Activated naive CD4-positive, alpha-beta T cell treated with anti-CD3 and anti-CD28 coated beads for 36 hours (primary cell): ENCODE results near the gene SPEF1. TPM values are rescaled to one million over a fixed set of nuclear protein-coding genes. Genes with fewer than 3 reads are reported as not detected.

ENCODE experiments used
- CTCF ChIA-PET: fragments of 350-600 bp; sonication (Branson Sonifier 250); formaldehyde crosslinking; loops from one replicate; lab custom pipeline; 2021; ENCODE audit warnings: antibody characterized with exemption; lab: Charles Lee
- DNase-seq: peaks from one replicate; pipeline ENCODE4 v3.0.0-alpha.2; 2020
- H3K27ac Mint-ChIP-seq: one replicate; pipeline ENCODE4 v1.8.0; 2021; ENCODE audit warnings: mild to moderate bottlenecking, mixed read lengths
- H3K27me3 Mint-ChIP-seq: one replicate; pipeline ENCODE4 v1.8.0; 2021; ENCODE audit warnings: low read depth, mixed read lengths
- H3K36me3 Mint-ChIP-seq: one replicate; pipeline ENCODE4 v1.8.0; 2021; ENCODE audit warnings: low read depth, mixed read lengths
- H3K4me1 Mint-ChIP-seq: one replicate; pipeline ENCODE4 v1.8.0; 2021; ENCODE audit warnings: low read depth, mixed read lengths
- H3K4me3 Mint-ChIP-seq: one replicate; pipeline ENCODE4 v1.8.0; 2021; ENCODE audit warnings: mild to moderate bottlenecking, moderate library complexity, mixed read lengths
- H3K9me3 Mint-ChIP-seq: one replicate; pipeline ENCODE4 v1.8.0; 2021; ENCODE audit warnings: mixed read lengths
- intact Hi-C: fragments of 100-400 bp; cut with micrococcal nuclease; formaldehyde crosslinking; loops from one replicate; pipeline ENCODE4 v1.15.1; 2023
- total RNA-seq, 2 experiments: library from RNA; stranded (reverse); gene quantifications; one replicate each; pipeline ENCODE4 v1.2.3, GENCODE V29; 2021

Gene SPEF1
- total RNA-seq, 2 experiments from 2014 or later, result not detected

DNA sequence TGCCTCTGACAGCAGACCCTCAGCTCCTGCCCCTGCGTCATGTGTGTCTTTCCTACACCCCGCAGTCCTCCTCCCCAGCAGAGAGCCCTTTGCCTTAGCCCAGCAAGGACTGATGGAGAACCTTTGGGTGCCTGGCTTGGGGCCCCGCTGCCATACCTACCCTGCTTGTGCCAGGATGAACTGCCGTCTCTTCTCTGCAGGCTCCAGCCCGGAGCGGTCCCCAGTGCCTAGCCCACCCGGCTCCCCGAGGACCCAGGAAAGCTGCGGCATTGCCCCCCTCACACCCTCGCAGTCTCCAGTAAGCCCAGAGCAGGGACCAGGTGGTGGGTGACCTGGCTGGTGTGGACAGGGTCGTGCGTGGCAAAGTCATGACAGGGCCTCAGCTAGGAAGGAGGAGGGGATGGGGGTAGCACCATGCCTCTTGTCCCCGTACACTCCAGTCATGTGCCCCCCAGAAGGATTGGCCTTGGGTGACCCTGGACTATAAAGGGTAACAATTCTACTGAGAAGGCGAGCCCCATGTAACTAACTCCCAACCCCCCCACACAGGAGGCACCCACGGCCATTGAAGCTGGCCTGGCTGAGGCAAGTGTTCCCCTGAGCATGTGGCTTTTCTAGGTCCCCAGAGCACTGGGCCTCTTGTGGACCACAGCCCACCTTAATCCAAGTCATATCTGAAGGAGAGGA lies 40.5 kb downstream of the SPEF1 start:
- Mint-ChIP-seq H3K36me3 (no peaks in the 10 kb centered on the region), H3K27ac (no peak overlapping the region), H3K4me1 (peaks cover 9% of the 10 kb centered on the region), H3K27me3 (no peaks in the 10 kb centered on the region), H3K9me3 (no peaks in the 10 kb centered on the region), H3K4me3 (no peak overlapping the region)
- CTCF ChIA-PET, result interaction anchor here (0.6 to 2.1 kb wide), 7 partner anchors 10 to 127 kb away, joined by 3 to 9 read pairs (median 3); partner anchors contain the start of gene SIGLEC1
- no peak for DNase-seq
- intact Hi-C loops, result no loop called here

DNA sequence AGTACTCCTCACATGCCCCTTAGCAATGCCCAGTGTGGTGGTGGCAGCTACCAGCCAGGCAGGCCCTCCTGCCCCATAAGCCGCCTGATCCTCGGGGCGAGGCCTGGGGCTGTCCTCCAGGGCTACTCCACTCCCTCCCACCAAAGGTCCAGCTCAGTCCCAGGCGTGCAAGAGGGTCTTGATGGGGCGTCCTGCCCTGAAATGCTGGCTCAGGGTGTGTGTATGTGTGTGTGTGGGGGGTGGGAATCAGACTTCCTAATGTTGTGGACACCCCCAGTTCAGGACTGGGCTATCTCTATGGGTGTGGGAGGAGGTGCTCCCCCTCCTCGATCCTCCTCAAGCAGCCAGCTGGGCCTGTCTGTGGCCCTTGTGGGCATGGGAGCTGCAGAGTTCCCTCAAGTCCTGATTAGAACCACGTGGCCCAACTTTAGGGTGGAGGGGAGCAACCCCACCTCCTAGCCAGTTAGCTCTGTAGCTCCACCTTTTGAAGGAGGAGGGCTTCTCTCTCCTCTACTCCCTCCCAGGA lies 41.3 kb downstream of the SPEF1 start:
- intact Hi-C loops, result no loop called here
- CTCF ChIA-PET, result interaction anchor here (0.9 to 2.1 kb wide), 4 partner anchors 11 to 115 kb away, joined by 3 to 9 read pairs (median 5); no protein-coding TSS in a partner anchor
- Mint-ChIP-seq H3K27me3 (no peaks in the 10 kb centered on the region), H3K4me1 (peaks cover 4% of the 10 kb centered on the region), H3K27ac (no peak overlapping the region), H3K9me3 (no peaks in the 10 kb centered on the region), H3K4me3 (no peak overlapping the region), H3K36me3 (no peaks in the 10 kb centered on the region)
- DNase-seq, result no peak

GRCh38 chr20:3739054-3739925 lies 42.0 kb downstream of the SPEF1 start:
- CTCF ChIA-PET, result interaction anchor here (0.9 to 1.1 kb wide), 2 partner anchors 14 to 116 kb away, joined by 3 to 4 read pairs; no protein-coding TSS in a partner anchor
- intact Hi-C loops, result no loop called here
- Mint-ChIP-seq H3K4me1 (no peaks in the 10 kb centered on the region), H3K36me3 (no peaks in the 10 kb centered on the region), H3K4me3 (no peak overlapping the region), H3K9me3 (no peaks in the 10 kb centered on the region), H3K27me3 (no peaks in the 10 kb centered on the region), H3K27ac (no peak overlapping the region)
- DNase-seq, result no peak

- Mint-ChIP-seq H3K9me3 (no peaks in the 10 kb centered on the region), H3K4me1 (no peaks in the 10 kb centered on the region), H3K36me3 (no peaks in the 10 kb centered on the region), H3K4me3 (no peak overlapping the region), H3K27me3 (peaks cover 4% of the 10 kb centered on the region), H3K27ac (no peak overlapping the region)
- no peak for DNase-seq
- intact Hi-C loops, result no loop called here
- CTCF ChIA-PET, result interaction anchor here (1.5 kb wide), 1 partner anchor 15 kb away, joined by 3 read pairs; no protein-coding TSS in a partner anchor
Observed at GRCh38 chr20:3738111-3739053, 42.9 kb downstream of the SPEF1 start.

DNA sequence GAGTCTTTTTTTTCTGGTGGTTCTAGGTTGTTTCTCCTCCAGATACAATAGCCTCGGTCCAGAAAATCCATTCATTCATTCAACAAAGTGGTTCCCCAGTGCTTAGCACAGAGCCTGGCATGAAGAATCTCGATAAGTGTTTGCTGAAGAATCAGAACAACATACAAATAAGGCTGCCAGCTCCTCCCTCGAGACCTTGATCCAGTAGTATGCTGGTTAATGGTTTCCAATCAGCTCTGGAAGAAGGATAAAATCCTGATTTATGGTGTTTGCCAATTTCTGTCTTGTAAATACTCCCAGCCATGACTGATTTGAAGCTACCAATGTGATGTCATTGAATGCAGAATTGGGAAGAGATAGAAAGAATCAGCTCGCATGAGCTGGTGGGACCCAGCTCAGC lies 45.5 kb downstream of the SPEF1 start:
- H3K9me3 Mint-ChIP-seq, result no peaks in the 10 kb centered on the region
- intact Hi-C loops, result no loop called here
- no peaks in the 10 kb centered on the region for H3K4me1 Mint-ChIP-seq
- no peaks in the 10 kb centered on the region for H3K36me3 Mint-ChIP-seq
- H3K4me3 Mint-ChIP-seq, result no peak overlapping the region
- no peak for DNase-seq
- CTCF ChIA-PET, result interaction anchor here (1.1 to 2.3 kb wide), 2 partner anchors 14 to 25 kb away, joined by 3 to 7 read pairs; no protein-coding TSS in a partner anchor
- peaks cover 23% of the 10 kb centered on the region for H3K27me3 Mint-ChIP-seq
- H3K27ac Mint-ChIP-seq, result no peak overlapping the region

- DNase-seq, result no peak
- CTCF ChIA-PET, result interaction anchor here (2.3 kb wide), 1 partner anchor 23 kb away, joined by 7 read pairs; no protein-coding TSS in a partner anchor
- intact Hi-C loops, result no loop called here
- Mint-ChIP-seq H3K4me1 (no peaks in the 10 kb centered on the region), H3K36me3 (no peaks in the 10 kb centered on the region), H3K4me3 (no peak overlapping the region), H3K27ac (no peak overlapping the region), H3K27me3 (peaks cover 29% of the 10 kb centered on the region), H3K9me3 (no peaks in the 10 kb centered on the region)
Observed at GRCh38 chr20:3734111-3734843, 47.0 kb downstream of the SPEF1 start.

GRCh38 chr20:3733119-3733995 lies 47.9 kb downstream of the SPEF1 start:
- Mint-ChIP-seq H3K36me3 (no peaks in the 10 kb centered on the region), H3K4me3 (no peak overlapping the region), H3K4me1 (no peaks in the 10 kb centered on the region), H3K9me3 (no peaks in the 10 kb centered on the region), H3K27ac (no peak overlapping the region), H3K27me3 (peaks cover 31% of the 10 kb centered on the region)
- intact Hi-C loops, result no loop called here
- DNase-seq, result no peak
- CTCF ChIA-PET, result no interaction called here

- CTCF ChIA-PET, result no interaction called here
- H3K36me3 Mint-ChIP-seq, result no peaks in the 10 kb centered on the region
- intact Hi-C loops, result no loop called here
- no peak for DNase-seq
- H3K27ac Mint-ChIP-seq, result no peak within 1 kb of the TSS
- peaks cover 37% of the 10 kb centered on the region for H3K27me3 Mint-ChIP-seq
- H3K4me1 Mint-ChIP-seq, result no peaks in the 10 kb centered on the region
- no peaks in the 10 kb centered on the region for H3K9me3 Mint-ChIP-seq
- no peak within 1 kb of the TSS for H3K4me3 Mint-ChIP-seq
Observed at GRCh38 chr20:3732327-3733118, 48.7 kb downstream of the SPEF1 start, which contains the start of gene HSPA12B. Gene HSPA12B (plus strand): TSS chr20:3732685. CDS start chr20:3738675, 5,990 bp downstream.

- Mint-ChIP-seq H3K9me3 (no peaks in the 10 kb centered on the region), H3K4me3 (no peak overlapping the region), H3K36me3 (no peaks in the 10 kb centered on the region), H3K27me3 (peaks cover 43% of the 10 kb centered on the region), H3K4me1 (no peaks in the 10 kb centered on the region), H3K27ac (no peak overlapping the region)
- no peak for DNase-seq
- intact Hi-C loops, result no loop called here
- CTCF ChIA-PET, result interaction anchor here (0.9 kb wide), 1 partner anchor 34 kb away, joined by 3 read pairs; no protein-coding TSS in a partner anchor
Observed at GRCh38 chr20:3731944-3732326, 49.3 kb downstream of the SPEF1 start.
